ENCODE data around the gene BTD. TPM values are rescaled to one million over a fixed set of nuclear protein-coding genes. Genes with fewer than 3 reads are reported as not detected.

BTD gene
- total RNA-seq, 4 donors from 2014 or later = 44.3 to 87.6 (median 58.7) TPM

- TF ChIP-seq, protein P1, sequence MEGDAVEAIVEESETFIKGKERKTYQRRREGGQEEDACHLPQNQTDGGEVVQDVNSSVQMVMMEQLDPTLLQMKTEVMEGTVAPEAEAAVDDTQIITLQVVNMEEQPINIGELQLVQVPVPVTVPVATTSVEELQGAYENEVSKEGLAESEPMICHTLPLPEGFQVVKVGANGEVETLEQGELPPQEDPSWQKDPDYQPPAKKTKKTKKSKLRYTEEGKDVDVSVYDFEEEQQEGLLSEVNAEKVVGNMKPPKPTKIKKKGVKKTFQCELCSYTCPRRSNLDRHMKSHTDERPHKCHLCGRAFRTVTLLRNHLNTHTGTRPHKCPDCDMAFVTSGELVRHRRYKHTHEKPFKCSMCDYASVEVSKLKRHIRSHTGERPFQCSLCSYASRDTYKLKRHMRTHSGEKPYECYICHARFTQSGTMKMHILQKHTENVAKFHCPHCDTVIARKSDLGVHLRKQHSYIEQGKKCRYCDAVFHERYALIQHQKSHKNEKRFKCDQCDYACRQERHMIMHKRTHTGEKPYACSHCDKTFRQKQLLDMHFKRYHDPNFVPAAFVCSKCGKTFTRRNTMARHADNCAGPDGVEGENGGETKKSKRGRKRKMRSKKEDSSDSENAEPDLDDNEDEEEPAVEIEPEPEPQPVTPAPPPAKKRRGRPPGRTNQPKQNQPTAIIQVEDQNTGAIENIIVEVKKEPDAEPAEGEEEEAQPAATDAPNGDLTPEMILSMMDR (IDR thresholded peaks at IDR 0.05; ENCODE audit: low read depth) = no peak
These were observed 4.9 kb downstream of the BTD start for GRCh38 chr3:15606434-15606891.

DNA sequence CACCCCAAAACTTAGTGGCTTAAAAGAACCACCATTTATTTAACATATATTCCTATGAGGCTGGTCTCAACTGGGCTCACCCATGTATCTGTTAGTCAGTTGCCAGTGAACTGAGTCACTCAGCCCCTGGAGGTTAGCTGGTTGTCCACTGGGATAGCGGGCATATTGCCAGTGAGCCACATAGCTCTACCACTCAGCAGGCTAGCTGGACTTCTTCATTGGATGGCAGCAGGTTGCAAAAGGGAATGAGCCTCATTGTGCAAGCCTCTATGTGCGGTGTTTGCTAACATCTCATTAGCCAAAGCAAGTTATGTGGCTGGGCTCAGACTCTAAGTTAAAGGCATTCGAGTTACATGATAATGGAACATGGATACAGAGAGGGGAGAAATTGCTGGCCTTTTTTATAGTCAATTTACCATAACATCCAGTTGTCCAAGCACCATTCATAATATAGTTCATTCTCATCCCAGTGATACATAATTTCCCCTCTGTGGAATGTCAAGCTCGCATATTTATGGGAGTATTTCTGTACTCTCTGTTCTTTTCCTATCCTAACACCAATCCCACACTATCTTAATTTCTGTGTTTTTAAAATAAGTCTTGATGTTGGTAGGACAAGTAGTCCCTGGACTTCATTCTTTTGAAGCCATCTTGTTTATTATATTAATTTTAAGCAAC is 8.7 kb downstream of the BTD start:
- TF ChIP-seq, protein P1 (IDR thresholded peaks at IDR 0.05; ENCODE audit: low read depth) = no peak

- TF ChIP-seq, protein P1 (IDR thresholded peaks at IDR 0.05; ENCODE audit: low read depth) = no peak
These were observed 9.5 kb downstream of the BTD start for GRCh38 chr3:15611018-15611417.

DNA sequence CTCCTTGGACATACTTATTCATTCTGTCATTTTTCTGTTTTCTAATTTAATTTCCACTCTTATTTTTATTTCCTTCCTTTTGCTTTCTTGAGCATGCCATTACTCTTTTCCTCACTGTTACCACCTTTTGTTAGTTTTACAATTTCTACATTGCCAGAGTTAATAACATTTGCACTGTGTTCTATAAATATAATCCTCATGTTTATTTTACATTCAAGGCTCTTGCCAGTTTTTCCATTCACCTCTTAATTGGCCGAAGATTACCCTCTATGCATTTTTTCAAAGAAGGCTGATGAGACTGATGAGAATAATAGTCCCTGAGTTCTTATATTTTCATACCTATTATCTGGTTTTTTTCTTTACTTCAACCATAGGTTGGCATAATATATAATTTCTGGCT is 10.5 kb downstream of the BTD start:
- TF ChIP-seq, protein P1 (IDR thresholded peaks at IDR 0.05; ENCODE audit: low read depth) = no peak

DNA sequence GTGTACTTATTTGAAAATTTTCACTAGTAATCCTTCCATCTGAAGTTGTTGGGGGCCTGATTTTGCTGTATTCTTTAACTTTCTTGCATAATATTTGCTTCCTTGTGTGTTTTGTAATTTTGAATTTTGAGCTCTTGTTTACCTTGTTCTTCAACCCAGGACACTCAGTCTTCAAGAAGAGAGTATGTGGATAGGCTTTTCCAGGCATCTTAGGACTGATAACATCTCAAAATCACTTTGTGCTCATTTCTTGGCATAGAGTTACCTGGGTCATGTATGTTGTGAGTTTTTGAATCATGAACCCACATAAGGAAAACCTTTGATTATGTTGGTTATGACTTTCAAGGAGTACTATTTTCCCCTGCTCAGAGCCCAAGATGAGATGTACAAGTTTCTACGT is 13.4 kb downstream of the BTD start:
- TF ChIP-seq, protein P1 (IDR thresholded peaks at IDR 0.05; ENCODE audit: low read depth) = no peak

DNA sequence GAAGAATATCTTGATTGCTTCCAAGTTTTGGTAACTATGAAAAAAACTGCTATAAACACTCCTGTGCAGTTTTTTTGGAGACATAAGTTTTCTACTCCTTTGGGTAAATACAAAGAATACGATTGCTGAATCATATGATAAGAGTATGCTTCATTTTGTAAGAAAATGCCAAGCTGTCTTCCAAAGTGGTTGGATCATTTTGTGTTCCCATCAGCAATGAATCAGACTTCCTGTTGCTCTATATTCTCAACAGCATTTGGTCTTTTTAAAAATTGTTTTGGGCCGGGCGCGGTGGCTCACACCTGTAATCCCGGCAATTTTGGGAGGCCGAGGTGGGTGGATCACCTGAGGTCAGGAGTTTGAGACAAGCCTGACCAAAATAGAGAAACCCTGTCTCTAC is 14.5 kb downstream of the BTD start:
- TF ChIP-seq, protein P1 (IDR thresholded peaks at IDR 0.05; ENCODE audit: low read depth) = no peak

- TF ChIP-seq, protein P1 (IDR thresholded peaks at IDR 0.05; ENCODE audit: low read depth) = no peak
These were observed 22.2 kb downstream of the BTD start for GRCh38 chr3:15623535-15624440.

Measured in subcutaneous adipose tissue (tissue), 4 donors.